OCI-LY3 (cell line): ENCODE data around the gene EYA2.

Source experiments
- H2AFZ ChIP-seq: fragments of 200-600, 300-600 bp; shearing (Covaris generic); 2 replicates; pipeline ENCODE4 v1.6.0; 2014; ENCODE audit warnings: antibody characterized with exemption, low read depth, low read length
- H3K27ac ChIP-seq: fragments of 200-600, 300-600 bp; sonication (generic); 2 replicates; pipeline ENCODE4 v1.5.1; 2014; ENCODE audit warnings: mild to moderate bottlenecking, low read length, moderate library complexity, mixed read lengths
- H3K27me3 ChIP-seq: fragments of 200-600, 300-600 bp; sonication (generic); 2 replicates; pipeline ENCODE4 v1.6.1; 2014; ENCODE audit warnings: low read depth, low read length, mixed read lengths
- H3K36me3 ChIP-seq: fragments of 200-600, 300-600 bp; sonication (generic); replicated peaks from 2 replicates; pipeline ENCODE3; 2014; ENCODE audit warnings: low read depth, low read length, mixed read lengths
- H3K4me1 ChIP-seq: fragments of 300-600, 200-600 bp; sonication (generic); 2 replicates; pipeline ENCODE4 v1.6.1; 2014; ENCODE audit warnings: low read length, mixed read lengths
- H3K4me2 ChIP-seq: fragments of 200-600, 300-600 bp; sonication (generic); 2 replicates; pipeline ENCODE4 v1.6.1; 2014; ENCODE audit warnings: low read length, mixed read lengths
- H3K4me3 ChIP-seq: fragments of 300-600, 200-600 bp; sonication (generic); 2 replicates; pipeline ENCODE4 v1.5.1; 2014; ENCODE audit warnings: antibody characterized with exemption, mild to moderate bottlenecking, low read length, moderate library complexity
- H3K79me2 ChIP-seq: fragments of 300-600, 200-600 bp; shearing (Covaris generic); 2 replicates; pipeline ENCODE4 v1.6.1; 2014; ENCODE audit warnings: mild to moderate bottlenecking, low read length, mixed read lengths
- H3K9ac ChIP-seq: fragments of 300-600, 200-600 bp; shearing (Covaris generic); 2 replicates; pipeline ENCODE4 v1.6.0; 2014; ENCODE audit warnings: mild to moderate bottlenecking, low read length, moderate library complexity
- H3K9me3 ChIP-seq: fragments of 200-600, 300-600 bp; shearing (Covaris generic); 2 replicates; pipeline ENCODE4 v1.6.1; 2014; ENCODE audit warnings: low read length, mixed read lengths; ENCODE audit not compliant: insufficient read depth
- H4K20me1 ChIP-seq: fragments of 200-600, 300-600 bp; sonication (generic); 2 replicates; pipeline ENCODE4 v1.6.1; 2016; ENCODE audit warnings: low read length, mixed read lengths; ENCODE audit not compliant: insufficient read depth
- EZH2phosphoT487 ChIP-seq: fragments of 200-600 bp; shearing (Covaris generic); IDR thresholded peaks from 2 replicates; pipeline ENCODE4 v1.6.1; 2018; ENCODE audit warnings: antibody characterized with exemption, mixed run types, low read depth
- TF ChIP-seq, protein P1 (sequence below): fragments of 200-600, 300-600 bp; sonication (generic); IDR thresholded peaks from 2 replicates; pipeline ENCODE4 v1.5.1; 2014; ENCODE audit warnings: antibody characterized with exemption, low read length, low read depth

Gene EYA2

DNA sequence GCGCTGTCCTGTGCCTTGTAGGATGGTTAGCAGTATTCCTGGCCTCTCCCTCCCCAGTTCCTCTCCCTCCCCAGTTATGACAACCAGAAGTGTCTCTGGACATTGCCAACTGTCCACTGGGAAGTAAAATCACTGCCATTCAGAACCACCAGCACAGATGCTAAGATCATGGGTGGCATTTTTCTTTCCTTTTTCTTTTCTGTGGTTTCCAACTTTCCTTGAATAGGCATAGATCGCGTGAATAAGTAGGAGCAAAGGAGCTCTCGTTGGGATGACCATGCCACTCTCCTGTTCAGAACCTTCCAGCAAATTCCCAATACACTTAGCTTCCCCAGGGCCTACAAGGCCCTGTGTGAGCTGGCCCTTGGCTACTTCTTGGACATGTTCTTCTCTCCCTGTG, 59.0 kb downstream of the EYA2 start:
- Histone ChIP-seq H3K36me3 (no peaks in the 10 kb centered on the region), H3K4me2 (no peak overlapping the region), H3K4me3 (no peak overlapping the region), H2AFZ (no peak overlapping the region), H3K9me3 (peaks cover 6% of the 10 kb centered on the region; the same call in 1 of the 2 replicates), H3K27me3 (peaks cover 13% of the 10 kb centered on the region; the same call in 1 of the 2 replicates), H3K27ac (no peak overlapping the region), H3K4me1 (no peaks in the 10 kb centered on the region), H3K9ac (no peak overlapping the region), H4K20me1 (no peaks in the 10 kb centered on the region), H3K79me2 (no peaks in the 10 kb centered on the region)
- TF ChIP-seq, protein P1, sequence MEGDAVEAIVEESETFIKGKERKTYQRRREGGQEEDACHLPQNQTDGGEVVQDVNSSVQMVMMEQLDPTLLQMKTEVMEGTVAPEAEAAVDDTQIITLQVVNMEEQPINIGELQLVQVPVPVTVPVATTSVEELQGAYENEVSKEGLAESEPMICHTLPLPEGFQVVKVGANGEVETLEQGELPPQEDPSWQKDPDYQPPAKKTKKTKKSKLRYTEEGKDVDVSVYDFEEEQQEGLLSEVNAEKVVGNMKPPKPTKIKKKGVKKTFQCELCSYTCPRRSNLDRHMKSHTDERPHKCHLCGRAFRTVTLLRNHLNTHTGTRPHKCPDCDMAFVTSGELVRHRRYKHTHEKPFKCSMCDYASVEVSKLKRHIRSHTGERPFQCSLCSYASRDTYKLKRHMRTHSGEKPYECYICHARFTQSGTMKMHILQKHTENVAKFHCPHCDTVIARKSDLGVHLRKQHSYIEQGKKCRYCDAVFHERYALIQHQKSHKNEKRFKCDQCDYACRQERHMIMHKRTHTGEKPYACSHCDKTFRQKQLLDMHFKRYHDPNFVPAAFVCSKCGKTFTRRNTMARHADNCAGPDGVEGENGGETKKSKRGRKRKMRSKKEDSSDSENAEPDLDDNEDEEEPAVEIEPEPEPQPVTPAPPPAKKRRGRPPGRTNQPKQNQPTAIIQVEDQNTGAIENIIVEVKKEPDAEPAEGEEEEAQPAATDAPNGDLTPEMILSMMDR = no peak
- TF ChIP-seq EZH2phosphoT487 = no peak

DNA sequence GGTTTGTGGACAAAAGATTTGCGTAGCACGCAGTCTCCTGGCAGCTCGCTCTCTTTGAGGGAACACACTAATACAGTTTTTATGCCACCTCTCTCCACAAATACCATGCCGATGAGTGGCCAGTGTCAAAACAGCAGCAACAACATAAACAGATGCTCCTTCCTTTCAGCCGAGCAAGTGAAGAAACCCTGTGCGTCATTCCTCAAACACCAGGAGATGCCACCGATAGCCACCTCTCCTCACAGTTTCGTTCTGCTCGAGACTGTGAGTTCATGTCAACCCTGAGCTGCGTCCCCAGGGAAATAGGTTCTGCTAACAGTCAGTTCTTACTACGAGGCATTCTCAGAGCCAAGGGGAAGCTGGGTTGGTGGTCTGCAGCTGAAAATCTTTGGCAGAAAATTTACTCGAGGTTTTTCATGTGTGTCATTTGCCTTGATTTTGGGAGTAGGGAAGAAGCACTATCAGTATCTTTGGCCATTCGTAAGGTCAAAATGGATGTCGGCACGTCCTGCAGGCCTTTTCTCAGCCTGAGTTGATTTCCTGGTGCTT, 59.9 kb downstream of the EYA2 start:
- no peak for TF ChIP-seq EZH2phosphoT487
- Histone ChIP-seq H3K27ac (no peak overlapping the region), H3K4me1 (no peaks in the 10 kb centered on the region), H3K36me3 (no peaks in the 10 kb centered on the region), H2AFZ (no peak overlapping the region), H4K20me1 (no peaks in the 10 kb centered on the region), H3K4me3 (no peak overlapping the region), H3K27me3 (peaks cover 9% of the 10 kb centered on the region; the same call in 1 of the 2 replicates), H3K79me2 (no peaks in the 10 kb centered on the region), H3K9me3 (peaks cover 6% of the 10 kb centered on the region; the same call in 1 of the 2 replicates), H3K4me2 (no peak overlapping the region), H3K9ac (no peak overlapping the region)

DNA sequence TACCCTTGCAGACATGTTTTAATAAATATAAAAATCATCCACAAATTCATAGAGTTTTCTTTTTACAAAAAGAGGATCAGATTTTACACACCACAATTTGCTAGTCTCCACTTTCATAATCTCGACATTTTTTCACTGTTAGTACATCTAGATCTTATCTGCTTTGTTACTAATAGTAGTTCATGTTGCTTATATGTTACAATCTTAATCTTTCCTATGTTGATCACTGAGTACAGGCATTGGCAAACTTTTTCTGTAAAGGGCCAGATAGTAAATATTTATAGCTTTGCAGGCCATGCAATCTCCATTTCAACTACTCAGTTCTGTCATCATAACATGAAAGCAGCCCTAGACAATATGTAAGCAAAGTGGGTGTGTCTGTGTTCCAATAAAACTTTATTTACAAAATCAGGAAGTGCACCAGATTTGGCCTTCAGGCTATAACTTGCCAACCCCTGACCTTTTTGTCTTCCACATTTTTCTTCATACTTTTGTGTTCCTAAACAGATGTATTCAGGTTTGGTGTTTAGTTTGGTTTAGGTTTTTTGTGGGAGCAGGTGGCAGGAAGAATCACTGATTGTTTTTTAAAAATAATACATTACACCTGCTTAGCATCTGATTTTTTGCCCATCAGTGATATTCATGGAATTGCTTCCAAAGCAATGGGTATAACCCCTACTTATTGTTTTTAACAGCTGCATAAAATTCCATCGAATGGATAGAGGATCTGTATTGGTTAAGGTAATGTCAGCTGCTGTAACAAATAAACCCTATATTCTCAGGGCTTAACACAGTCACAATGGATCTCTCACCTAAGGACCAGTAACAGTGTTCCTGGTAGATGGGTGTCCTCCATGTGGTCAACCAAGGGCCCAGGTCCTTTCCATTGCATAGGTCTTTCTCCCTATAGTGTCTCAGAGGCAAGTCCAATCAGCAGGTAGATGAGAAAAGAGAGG, 61.2 kb downstream of the EYA2 start:
- TF ChIP-seq EZH2phosphoT487 = no peak
- TF ChIP-seq, protein P1 = no peak
- peaks cover 6% of the 10 kb centered on the region; the same call in 1 of the 2 replicates for H3K9me3 ChIP-seq

DNA sequence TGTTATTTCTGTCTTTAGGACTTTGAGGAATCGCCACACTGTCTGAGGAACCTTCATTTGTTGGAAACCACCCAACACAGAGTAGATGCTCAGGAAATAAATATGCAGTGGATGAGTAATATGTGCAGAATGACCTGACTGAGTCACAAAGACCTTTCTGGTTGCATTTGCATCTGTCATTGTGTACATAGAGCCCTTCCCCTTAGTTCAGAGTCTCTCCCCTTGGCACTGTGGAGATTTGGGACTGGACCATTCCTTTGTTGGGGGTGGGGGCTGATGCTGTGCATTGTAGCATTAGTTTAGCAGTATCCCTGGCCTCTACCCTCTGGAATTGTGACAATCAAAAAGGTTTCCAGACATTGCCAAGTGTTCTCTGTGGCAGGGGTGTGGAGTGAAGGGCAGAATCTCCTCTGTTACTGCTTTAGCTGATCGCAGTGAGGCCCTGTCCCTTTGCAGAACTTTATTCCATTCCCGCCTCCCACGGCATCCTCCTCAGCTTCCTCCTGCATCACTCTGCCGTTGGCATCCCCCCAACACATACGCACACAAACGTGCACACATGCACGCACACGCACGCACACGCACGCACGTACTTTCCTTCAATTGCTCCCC, 64.5 kb downstream of the EYA2 start:
- Histone ChIP-seq H4K20me1 (no peaks in the 10 kb centered on the region), H3K79me2 (no peaks in the 10 kb centered on the region), H3K27me3 (no peaks in the 10 kb centered on the region), H3K9ac (no peak overlapping the region), H2AFZ (no peak overlapping the region), H3K36me3 (no peaks in the 10 kb centered on the region), H3K4me2 (no peak overlapping the region), H3K9me3 (peaks cover 6% of the 10 kb centered on the region; the same call in 1 of the 2 replicates), H3K4me3 (no peak overlapping the region), H3K27ac (no peak overlapping the region), H3K4me1 (no peaks in the 10 kb centered on the region)
- TF ChIP-seq, protein P1 = no peak
- TF ChIP-seq EZH2phosphoT487 = no peak

More for the DNA sequence above, 61.2 kb downstream of the EYA2 start:
- Histone ChIP-seq H3K27me3 (peaks cover 2% of the 10 kb centered on the region; the same call in 1 of the 2 replicates), H4K20me1 (no peaks in the 10 kb centered on the region), H3K36me3 (no peaks in the 10 kb centered on the region), H2AFZ (no peak overlapping the region), H3K79me2 (no peaks in the 10 kb centered on the region), H3K4me2 (no peak overlapping the region), H3K4me3 (no peak overlapping the region), H3K4me1 (no peaks in the 10 kb centered on the region), H3K27ac (no peak overlapping the region), H3K9ac (no peak overlapping the region)
